Measurements from ENCODE around the gene HEYL. TPM values are rescaled to one million over a fixed set of nuclear protein-coding genes. Genes with fewer than 3 reads are reported as not detected.
A peak's percentile ranks its signal among the peaks of the same experiment; 100 is the strongest.

Gene HEYL
- total and polyA plus RNA-seq, 9 of the 15 experiments (the other 6 are each of a cell fraction or from before 2014, with no cell fraction given), result 0.13 to 0.89 (median 0.25) TPM

DNA sequence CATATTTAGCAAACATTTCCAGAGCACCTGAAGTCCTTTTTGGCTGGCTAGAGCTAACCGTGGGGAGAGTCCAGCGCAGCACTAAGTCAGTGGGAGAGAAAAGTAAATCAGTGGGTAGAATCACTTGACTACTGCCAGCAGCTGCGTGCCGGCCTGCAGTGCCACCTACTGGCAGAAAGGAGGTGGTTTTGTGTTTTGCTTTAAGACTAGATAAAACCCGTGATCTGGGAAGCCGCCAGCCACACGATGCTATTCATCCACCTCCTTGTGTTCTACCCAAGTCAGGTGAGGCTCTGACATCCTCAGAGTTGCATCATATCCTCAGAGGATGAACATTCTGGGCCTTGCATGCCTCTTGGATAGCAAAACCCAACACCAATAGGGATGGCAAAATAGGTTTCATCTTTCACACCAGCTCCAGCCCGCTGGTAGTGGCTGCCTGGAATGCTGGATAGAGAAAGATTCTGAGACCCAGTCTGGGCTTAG lies 14.1 kb upstream of the HEYL start (continued):
- TF ChIP-seq, protein P1, sequence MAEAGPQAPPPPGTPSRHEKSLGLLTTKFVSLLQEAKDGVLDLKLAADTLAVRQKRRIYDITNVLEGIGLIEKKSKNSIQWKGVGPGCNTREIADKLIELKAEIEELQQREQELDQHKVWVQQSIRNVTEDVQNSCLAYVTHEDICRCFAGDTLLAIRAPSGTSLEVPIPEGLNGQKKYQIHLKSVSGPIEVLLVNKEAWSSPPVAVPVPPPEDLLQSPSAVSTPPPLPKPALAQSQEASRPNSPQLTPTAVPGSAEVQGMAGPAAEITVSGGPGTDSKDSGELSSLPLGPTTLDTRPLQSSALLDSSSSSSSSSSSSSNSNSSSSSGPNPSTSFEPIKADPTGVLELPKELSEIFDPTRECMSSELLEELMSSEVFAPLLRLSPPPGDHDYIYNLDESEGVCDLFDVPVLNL (CRISPR knock-in tag; IDR thresholded peaks at IDR 0.05; ENCODE audit: low read depth), result no peak
- TF ChIP-seq, protein P2, sequence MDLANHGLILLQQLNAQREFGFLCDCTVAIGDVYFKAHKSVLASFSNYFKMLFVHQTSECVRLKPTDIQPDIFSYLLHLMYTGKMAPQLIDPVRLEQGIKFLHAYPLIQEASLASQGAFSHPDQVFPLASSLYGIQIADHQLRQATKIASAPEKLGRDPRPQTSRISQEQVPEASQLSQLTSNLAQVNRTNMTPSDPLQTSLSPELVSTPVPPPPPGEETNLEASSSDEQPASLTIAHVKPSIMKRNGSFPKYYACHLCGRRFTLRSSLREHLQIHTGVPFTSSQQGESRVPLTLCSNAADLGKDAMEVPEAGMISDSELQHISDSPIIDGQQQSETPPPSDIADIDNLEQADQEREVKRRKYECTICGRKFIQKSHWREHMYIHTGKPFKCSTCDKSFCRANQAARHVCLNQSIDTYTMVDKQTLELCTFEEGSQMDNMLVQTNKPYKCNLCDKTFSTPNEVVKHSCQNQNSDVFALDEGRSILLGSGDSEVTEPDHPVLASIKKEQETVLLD (IDR thresholded peaks at IDR 0.05), result no peak
- TF ChIP-seq ERF (CRISPR knock-in tag; IDR thresholded peaks at IDR 0.05), result no peak; the same call in 1 of the 2 replicates
- no peak for TF ChIP-seq BRF1 (IDR thresholded peaks at IDR 0.05; ENCODE audit: borderline replicate concordance, extremely low read depth, insufficient read length)
- no peak for TF ChIP-seq PRMT5 (CRISPR knock-in tag; IDR thresholded peaks at IDR 0.05)
- TF ChIP-seq YBX1 (IDR thresholded peaks at IDR 0.05), result no peak
- TF ChIP-seq, protein P3, sequence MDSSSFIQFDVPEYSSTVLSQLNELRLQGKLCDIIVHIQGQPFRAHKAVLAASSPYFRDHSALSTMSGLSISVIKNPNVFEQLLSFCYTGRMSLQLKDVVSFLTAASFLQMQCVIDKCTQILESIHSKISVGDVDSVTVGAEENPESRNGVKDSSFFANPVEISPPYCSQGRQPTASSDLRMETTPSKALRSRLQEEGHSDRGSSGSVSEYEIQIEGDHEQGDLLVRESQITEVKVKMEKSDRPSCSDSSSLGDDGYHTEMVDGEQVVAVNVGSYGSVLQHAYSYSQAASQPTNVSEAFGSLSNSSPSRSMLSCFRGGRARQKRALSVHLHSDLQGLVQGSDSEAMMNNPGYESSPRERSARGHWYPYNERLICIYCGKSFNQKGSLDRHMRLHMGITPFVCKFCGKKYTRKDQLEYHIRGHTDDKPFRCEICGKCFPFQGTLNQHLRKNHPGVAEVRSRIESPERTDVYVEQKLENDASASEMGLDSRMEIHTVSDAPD (CRISPR knock-in tag; IDR thresholded peaks at IDR 0.05), result no peak
- TF ChIP-seq, protein P4, sequence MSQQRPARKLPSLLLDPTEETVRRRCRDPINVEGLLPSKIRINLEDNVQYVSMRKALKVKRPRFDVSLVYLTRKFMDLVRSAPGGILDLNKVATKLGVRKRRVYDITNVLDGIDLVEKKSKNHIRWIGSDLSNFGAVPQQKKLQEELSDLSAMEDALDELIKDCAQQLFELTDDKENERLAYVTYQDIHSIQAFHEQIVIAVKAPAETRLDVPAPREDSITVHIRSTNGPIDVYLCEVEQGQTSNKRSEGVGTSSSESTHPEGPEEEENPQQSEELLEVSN (IDR thresholded peaks at IDR 0.05; ENCODE audit: borderline replicate concordance in 1 of 2, extremely low read depth in 1 of 2, insufficient read depth in 1 of 2, insufficient read length in 1 of 2, low read depth in 1 of 2, low read length in 1 of 2, poor library complexity in 1 of 2, severe bottlenecking in 1 of 2), result no peak
- no peak for TF ChIP-seq DPF2 (IDR thresholded peaks at IDR 0.05)
- no peak for TF ChIP-seq SMAD4 (CRISPR knock-in tag; conservative IDR thresholded peaks at IDR 0.05)
- no peak for TF ChIP-seq KLF6 (CRISPR knock-in tag; IDR thresholded peaks at IDR 0.05; ENCODE audit: borderline replicate concordance)
- no peak for TF ChIP-seq MTA3 (IDR thresholded peaks at IDR 0.05; ENCODE audit: borderline replicate concordance)
- TF ChIP-seq, protein P5, sequence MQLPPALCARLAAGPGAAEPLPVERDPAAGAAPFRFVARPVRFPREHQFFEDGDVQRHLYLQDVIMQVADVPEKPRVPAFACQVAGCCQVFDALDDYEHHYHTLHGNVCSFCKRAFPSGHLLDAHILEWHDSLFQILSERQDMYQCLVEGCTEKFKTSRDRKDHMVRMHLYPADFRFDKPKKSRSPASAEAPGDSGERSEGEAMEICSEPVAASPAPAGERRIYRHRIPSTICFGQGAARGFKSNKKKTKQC (CRISPR knock-in tag; IDR thresholded peaks at IDR 0.05), result no peak
- TF ChIP-seq GABPB2 (CRISPR knock-in tag; conservative IDR thresholded peaks at IDR 0.05), result no peak
- no peak for TF ChIP-seq RBM14 (IDR thresholded peaks at IDR 0.05; ENCODE audit: borderline replicate concordance, insufficient read depth, low read depth, low read length)
- TF ChIP-seq SP1 (CRISPR knock-in tag; IDR thresholded peaks at IDR 0.05), result no peak
- TF ChIP-seq HEY1 (CRISPR knock-in tag; IDR thresholded peaks at IDR 0.05; ENCODE audit: borderline replicate concordance), result no peak
- peak; percentile 2; the same call in 1 of the 2 replicates for TF ChIP-seq ZNF143 (CRISPR knock-in tag; IDR thresholded peaks at IDR 0.05)
- TF ChIP-seq, protein P6, sequence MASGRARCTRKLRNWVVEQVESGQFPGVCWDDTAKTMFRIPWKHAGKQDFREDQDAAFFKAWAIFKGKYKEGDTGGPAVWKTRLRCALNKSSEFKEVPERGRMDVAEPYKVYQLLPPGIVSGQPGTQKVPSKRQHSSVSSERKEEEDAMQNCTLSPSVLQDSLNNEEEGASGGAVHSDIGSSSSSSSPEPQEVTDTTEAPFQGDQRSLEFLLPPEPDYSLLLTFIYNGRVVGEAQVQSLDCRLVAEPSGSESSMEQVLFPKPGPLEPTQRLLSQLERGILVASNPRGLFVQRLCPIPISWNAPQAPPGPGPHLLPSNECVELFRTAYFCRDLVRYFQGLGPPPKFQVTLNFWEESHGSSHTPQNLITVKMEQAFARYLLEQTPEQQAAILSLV (tag; IDR thresholded peaks at IDR 0.05), result no peak
- TF ChIP-seq PCBP2 (IDR thresholded peaks at IDR 0.05; ENCODE audit: low read depth, low read length, poor library complexity, severe bottlenecking), result no peak
- no peak for TF ChIP-seq CREB1 (IDR thresholded peaks at IDR 0.05)
- no peak for TF ChIP-seq CREB1 (CRISPR knock-in tag; IDR thresholded peaks at IDR 0.05)

Data from K562 (cell line).